Measurements from ENCODE around the gene RALB. TPM values are rescaled to one million over a fixed set of nuclear protein-coding genes. Genes with fewer than 3 reads are reported as not detected.

Gene RALB
- total and polyA plus RNA-seq, 2 experiments from 2014 or later, result 15.2 to 17.4 TPM

DNA sequence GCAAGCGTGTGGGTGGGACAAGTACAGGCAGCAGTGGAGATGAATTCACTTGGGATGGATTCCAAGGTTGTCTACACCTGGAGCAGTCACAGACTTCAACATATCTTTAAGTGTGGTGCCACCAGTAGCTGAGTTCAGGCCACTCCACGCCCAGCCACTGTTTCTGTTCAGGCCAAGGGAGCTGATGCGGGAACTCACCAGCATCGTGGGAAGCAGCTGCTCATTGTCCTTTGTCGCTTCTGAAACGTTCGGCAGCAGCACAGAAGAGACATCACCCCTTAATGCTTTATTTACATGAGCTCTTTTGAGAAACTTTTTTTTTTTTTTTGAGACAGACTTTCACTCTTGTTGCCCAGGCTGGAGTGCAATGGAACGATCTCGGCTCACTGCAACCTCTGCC lies 73.4 kb downstream of the RALB start:
- H3K36me3 Mint-ChIP-seq (ENCODE audit: low read depth), result no peaks in the 10 kb centered on the region; the same call in 2 of the 3 replicates
- H3K27ac Mint-ChIP-seq, result no peak overlapping the region
- Histone ChIP-seq H3K4me3 (no peak overlapping the region), H3K36me3 (ENCODE audit: insufficient read depth) (no peaks in the 10 kb centered on the region), H3K4me2 (no peak overlapping the region), H2AFZ (no peak overlapping the region), H3K9me2 (ENCODE audit: insufficient read depth) (no peaks in the 10 kb centered on the region), H3K27me3 (ENCODE audit: insufficient read depth) (no peaks in the 10 kb centered on the region), H3K27ac (ENCODE audit: low read depth) (no peak overlapping the region), H3K4me1 (ENCODE audit: insufficient read depth) (no peaks in the 10 kb centered on the region), H3F3A (replicated peaks; ENCODE audit: low read depth) (no peaks in the 10 kb centered on the region), H4K20me1 (replicated peaks; ENCODE audit: insufficient read depth) (no peaks in the 10 kb centered on the region), H3K79me2 (replicated peaks; ENCODE audit: insufficient read depth) (no peaks in the 10 kb centered on the region)
- no peak for DNase-seq (ENCODE audit: low spot score)
- TF ChIP-seq CREB1 (CRISPR knock-in tag; IDR thresholded peaks at IDR 0.05; ENCODE audit: low read depth), result no peak
- no peak for TF ChIP-seq EZH2 (IDR thresholded peaks at IDR 0.05; ENCODE audit: low read depth, unreplicated experiment)
- H3K9me3 Mint-ChIP-seq, result no peaks in the 10 kb centered on the region
- no peak for ATAC-seq
- peaks cover 11% of the 10 kb centered on the region for H3K27me3 Mint-ChIP-seq (ENCODE audit: insufficient read depth, low read depth, poor library complexity)
- H3K4me1 Mint-ChIP-seq, result no peaks in the 10 kb centered on the region
- H3K4me3 Mint-ChIP-seq, result no peak overlapping the region

DNA sequence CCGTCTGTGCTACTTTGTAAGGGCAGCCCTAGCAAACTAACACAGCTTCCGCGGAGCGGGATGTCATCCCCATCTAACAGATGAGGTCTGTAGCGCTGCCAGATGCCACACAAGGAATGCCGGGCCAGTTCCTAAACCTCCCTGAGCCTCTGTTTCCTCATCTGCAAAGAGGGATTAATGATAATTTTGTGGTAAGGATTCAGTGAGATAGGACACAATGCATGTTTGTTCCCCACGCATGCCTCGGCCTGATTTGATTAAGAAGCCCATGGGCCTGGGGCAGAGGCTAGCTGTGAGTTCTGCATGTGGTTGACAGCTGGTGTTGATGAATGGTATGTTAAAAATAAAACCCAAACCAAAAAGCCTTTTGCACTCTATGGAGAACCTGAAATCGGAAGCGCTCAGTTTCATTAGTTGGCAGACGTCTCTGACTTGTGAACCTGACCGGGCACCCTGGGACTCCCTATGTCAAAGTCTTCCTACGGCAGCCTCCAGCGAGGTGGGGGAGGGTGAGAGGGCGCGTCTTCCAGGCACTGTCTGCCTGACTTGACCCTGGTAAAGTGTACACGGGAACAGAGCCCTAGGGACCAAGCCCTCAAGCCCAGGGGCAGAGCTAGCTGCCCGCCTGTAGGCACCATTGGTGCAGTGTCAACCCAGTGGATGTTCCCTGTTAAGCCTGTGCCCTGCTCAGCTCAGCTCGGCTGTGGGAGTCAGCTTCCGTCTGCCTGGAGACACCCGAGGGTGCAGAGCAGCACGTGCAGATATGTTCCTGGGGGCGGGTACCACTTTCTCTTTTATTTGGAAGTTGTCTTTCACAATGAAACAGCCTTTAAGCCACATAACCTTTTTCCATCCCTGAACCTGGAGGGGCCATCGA lies 78.5 kb downstream of the RALB start:
- no peak overlapping the region for H2AFZ ChIP-seq
- Mint-ChIP-seq H3K9me3 (peaks cover 3% of the 10 kb centered on the region; the same call in 2 of the 3 replicates), H3K4me3 (no peak overlapping the region), H3K36me3 (ENCODE audit: low read depth) (no peaks in the 10 kb centered on the region), H3K27ac (no peak overlapping the region), H3K4me1 (peaks cover 4% of the 10 kb centered on the region; the same call in 1 of the 3 replicates), H3K27me3 (ENCODE audit: insufficient read depth, low read depth, poor library complexity) (peaks cover 1% of the 10 kb centered on the region)
- DNase-seq (ENCODE audit: low spot score) (no peak), ATAC-seq (no peak)
- no peak overlapping the region for H3K4me3 ChIP-seq
- no peaks in the 10 kb centered on the region for H3K4me1 ChIP-seq (ENCODE audit: insufficient read depth)
- no peaks in the 10 kb centered on the region for H3K36me3 ChIP-seq (ENCODE audit: insufficient read depth)
- no peaks in the 10 kb centered on the region for H3K27me3 ChIP-seq (ENCODE audit: insufficient read depth)
- no peak overlapping the region for H3K27ac ChIP-seq (ENCODE audit: low read depth)
- no peaks in the 10 kb centered on the region for H3F3A ChIP-seq (replicated peaks; ENCODE audit: low read depth)
- H3K9me2 ChIP-seq (ENCODE audit: insufficient read depth), result no peaks in the 10 kb centered on the region
- H3K4me2 ChIP-seq, result no peak overlapping the region
- no peaks in the 10 kb centered on the region for H3K79me2 ChIP-seq (replicated peaks; ENCODE audit: insufficient read depth)
- H4K20me1 ChIP-seq (replicated peaks; ENCODE audit: insufficient read depth), result no peaks in the 10 kb centered on the region
- TF ChIP-seq EZH2phosphoT487 (IDR thresholded peaks at IDR 0.05; ENCODE audit: unreplicated experiment) (no peak), ZNF331 (CRISPR knock-in tag; IDR thresholded peaks at IDR 0.05; ENCODE audit: low read depth) (no peak), JUNB (IDR thresholded peaks at IDR 0.05; ENCODE audit: unreplicated experiment) (no peak), EZH2 (IDR thresholded peaks at IDR 0.05; ENCODE audit: low read depth, unreplicated experiment) (no peak), POLR2AphosphoS5 (IDR thresholded peaks at IDR 0.05; ENCODE audit: low read depth) (no peak)
- TF ChIP-seq, protein P1, sequence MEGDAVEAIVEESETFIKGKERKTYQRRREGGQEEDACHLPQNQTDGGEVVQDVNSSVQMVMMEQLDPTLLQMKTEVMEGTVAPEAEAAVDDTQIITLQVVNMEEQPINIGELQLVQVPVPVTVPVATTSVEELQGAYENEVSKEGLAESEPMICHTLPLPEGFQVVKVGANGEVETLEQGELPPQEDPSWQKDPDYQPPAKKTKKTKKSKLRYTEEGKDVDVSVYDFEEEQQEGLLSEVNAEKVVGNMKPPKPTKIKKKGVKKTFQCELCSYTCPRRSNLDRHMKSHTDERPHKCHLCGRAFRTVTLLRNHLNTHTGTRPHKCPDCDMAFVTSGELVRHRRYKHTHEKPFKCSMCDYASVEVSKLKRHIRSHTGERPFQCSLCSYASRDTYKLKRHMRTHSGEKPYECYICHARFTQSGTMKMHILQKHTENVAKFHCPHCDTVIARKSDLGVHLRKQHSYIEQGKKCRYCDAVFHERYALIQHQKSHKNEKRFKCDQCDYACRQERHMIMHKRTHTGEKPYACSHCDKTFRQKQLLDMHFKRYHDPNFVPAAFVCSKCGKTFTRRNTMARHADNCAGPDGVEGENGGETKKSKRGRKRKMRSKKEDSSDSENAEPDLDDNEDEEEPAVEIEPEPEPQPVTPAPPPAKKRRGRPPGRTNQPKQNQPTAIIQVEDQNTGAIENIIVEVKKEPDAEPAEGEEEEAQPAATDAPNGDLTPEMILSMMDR (conservative IDR thresholded peaks at IDR 0.05; ENCODE audit: low read depth in 2 of 2), result no peak
- TF ChIP-seq, protein P2, sequence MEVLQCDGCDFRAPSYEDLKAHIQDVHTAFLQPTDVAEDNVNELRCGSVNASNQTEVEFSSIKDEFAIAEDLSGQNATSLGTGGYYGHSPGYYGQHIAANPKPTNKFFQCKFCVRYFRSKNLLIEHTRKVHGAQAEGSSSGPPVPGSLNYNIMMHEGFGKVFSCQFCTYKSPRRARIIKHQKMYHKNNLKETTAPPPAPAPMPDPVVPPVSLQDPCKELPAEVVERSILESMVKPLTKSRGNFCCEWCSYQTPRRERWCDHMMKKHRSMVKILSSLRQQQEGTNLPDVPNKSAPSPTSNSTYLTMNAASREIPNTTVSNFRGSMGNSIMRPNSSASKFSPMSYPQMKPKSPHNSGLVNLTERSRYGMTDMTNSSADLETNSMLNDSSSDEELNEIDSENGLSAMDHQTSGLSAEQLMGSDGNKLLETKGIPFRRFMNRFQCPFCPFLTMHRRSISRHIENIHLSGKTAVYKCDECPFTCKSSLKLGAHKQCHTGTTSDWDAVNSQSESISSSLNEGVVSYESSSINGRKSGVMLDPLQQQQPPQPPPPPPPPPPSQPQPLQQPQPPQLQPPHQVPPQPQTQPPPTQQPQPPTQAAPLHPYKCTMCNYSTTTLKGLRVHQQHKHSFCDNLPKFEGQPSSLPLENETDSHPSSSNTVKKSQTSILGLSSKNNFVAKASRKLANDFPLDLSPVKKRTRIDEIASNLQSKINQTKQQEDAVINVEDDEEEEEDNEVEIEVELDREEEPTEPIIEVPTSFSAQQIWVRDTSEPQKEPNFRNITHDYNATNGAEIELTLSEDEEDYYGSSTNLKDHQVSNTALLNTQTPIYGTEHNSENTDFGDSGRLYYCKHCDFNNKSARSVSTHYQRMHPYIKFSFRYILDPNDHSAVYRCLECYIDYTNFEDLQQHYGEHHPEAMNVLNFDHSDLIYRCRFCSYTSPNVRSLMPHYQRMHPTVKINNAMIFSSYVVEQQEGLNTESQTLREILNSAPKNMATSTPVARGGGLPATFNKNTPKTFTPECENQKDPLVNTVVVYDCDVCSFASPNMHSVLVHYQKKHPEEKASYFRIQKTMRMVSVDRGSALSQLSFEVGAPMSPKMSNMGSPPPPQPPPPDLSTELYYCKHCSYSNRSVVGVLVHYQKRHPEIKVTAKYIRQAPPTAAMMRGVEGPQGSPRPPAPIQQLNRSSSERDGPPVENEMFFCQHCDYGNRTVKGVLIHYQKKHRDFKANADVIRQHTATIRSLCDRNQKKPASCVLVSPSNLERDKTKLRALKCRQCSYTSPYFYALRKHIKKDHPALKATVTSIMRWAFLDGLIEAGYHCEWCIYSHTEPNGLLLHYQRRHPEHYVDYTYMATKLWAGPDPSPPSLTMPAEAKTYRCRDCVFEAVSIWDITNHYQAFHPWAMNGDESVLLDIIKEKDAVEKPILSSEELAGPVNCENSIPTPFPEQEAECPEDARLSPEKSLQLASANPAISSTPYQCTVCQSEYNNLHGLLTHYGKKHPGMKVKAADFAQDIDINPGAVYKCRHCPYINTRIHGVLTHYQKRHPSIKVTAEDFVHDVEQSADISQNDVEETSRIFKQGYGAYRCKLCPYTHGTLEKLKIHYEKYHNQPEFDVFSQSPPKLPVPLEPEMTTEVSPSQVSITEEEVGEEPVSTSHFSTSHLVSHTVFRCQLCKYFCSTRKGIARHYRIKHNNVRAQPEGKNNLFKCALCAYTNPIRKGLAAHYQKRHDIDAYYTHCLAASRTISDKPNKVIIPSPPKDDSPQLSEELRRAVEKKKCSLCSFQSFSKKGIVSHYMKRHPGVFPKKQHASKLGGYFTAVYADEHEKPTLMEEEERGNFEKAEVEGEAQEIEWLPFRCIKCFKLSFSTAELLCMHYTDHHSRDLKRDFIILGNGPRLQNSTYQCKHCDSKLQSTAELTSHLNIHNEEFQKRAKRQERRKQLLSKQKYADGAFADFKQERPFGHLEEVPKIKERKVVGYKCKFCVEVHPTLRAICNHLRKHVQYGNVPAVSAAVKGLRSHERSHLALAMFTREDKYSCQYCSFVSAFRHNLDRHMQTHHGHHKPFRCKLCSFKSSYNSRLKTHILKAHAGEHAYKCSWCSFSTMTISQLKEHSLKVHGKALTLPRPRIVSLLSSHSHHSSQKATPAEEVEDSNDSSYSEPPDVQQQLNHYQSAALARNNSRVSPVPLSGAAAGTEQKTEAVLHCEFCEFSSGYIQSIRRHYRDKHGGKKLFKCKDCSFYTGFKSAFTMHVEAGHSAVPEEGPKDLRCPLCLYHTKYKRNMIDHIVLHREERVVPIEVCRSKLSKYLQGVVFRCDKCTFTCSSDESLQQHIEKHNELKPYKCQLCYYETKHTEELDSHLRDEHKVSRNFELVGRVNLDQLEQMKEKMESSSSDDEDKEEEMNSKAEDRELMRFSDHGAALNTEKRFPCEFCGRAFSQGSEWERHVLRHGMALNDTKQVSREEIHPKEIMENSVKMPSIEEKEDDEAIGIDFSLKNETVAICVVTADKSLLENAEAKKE (CRISPR knock-in tag; IDR thresholded peaks at IDR 0.05), result no peak
- TF ChIP-seq, protein P3, sequence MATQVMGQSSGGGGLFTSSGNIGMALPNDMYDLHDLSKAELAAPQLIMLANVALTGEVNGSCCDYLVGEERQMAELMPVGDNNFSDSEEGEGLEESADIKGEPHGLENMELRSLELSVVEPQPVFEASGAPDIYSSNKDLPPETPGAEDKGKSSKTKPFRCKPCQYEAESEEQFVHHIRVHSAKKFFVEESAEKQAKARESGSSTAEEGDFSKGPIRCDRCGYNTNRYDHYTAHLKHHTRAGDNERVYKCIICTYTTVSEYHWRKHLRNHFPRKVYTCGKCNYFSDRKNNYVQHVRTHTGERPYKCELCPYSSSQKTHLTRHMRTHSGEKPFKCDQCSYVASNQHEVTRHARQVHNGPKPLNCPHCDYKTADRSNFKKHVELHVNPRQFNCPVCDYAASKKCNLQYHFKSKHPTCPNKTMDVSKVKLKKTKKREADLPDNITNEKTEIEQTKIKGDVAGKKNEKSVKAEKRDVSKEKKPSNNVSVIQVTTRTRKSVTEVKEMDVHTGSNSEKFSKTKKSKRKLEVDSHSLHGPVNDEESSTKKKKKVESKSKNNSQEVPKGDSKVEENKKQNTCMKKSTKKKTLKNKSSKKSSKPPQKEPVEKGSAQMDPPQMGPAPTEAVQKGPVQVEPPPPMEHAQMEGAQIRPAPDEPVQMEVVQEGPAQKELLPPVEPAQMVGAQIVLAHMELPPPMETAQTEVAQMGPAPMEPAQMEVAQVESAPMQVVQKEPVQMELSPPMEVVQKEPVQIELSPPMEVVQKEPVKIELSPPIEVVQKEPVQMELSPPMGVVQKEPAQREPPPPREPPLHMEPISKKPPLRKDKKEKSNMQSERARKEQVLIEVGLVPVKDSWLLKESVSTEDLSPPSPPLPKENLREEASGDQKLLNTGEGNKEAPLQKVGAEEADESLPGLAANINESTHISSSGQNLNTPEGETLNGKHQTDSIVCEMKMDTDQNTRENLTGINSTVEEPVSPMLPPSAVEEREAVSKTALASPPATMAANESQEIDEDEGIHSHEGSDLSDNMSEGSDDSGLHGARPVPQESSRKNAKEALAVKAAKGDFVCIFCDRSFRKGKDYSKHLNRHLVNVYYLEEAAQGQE (IDR thresholded peaks at IDR 0.05; ENCODE audit: unreplicated experiment), result no peak

All from GM23338 (cell line).